ENCODE results near the gene SNTG2. TPM values are rescaled to one million over a fixed set of nuclear protein-coding genes. Genes with fewer than 3 reads are reported as not detected.

SNTG2 gene
- polyA plus RNA-seq, 3 donors = not detected

- WGBS (ENCODE audit: insufficient coverage) = 88% methylated on average over 17 of the region's 20 CpGs
These were observed 257.4 kb downstream of the SNTG2 start for GRCh38 chr2:1207962-1208510.

GRCh38 chr2:1208522-1208921 is 257.9 kb downstream of the SNTG2 start:
- no peaks in the 10 kb centered on the region for H3K36me3 Mint-ChIP-seq
- Histone ChIP-seq H3K27me3 (ENCODE audit: control insufficient read depth in 2 of 2, insufficient read depth in 2 of 2, low read length in 2 of 2) (no peaks in the 10 kb centered on the region), H3K36me3 (replicated peaks in 1 of 2; ENCODE audit: control insufficient read depth in 1 of 2, insufficient read depth in 2 of 2, low read length in 2 of 2) (no peaks in the 10 kb centered on the region), H3K4me1 (ENCODE audit: control insufficient read depth in 1 of 2, insufficient read depth in 2 of 2, low read length in 2 of 2) (no peaks in the 10 kb centered on the region), H3K79me2 (ENCODE audit: insufficient read depth, low read length) (no peaks in the 10 kb centered on the region), H2AFZ (ENCODE audit: insufficient read depth, low read depth, low read length, poor library complexity, severe bottlenecking) (no peak overlapping the region), H3K9me3 (replicated peaks in 1 of 2; ENCODE audit: control insufficient read depth in 1 of 2, insufficient read depth in 1 of 2, low read length in 2 of 2) (no peaks in the 10 kb centered on the region), H3K4me3 (replicated peaks in 1 of 3; ENCODE audit: low read depth in 2 of 3, low read length in 3 of 3) (no peak overlapping the region), H4K20me1 (ENCODE audit: insufficient read depth, low read length) (no peaks in the 10 kb centered on the region), H3K4me2 (replicated peaks; ENCODE audit: extremely low read depth, low read length, poor library complexity, severe bottlenecking) (no peak overlapping the region), H3K9ac (ENCODE audit: insufficient read depth, low read length, poor library complexity, severe bottlenecking) (no peak overlapping the region), H3K27ac (ENCODE audit: low read depth in 1 of 2, low read length in 2 of 2) (no peak overlapping the region)
- DNase-seq = no peak
- no peaks in the 10 kb centered on the region for H3K4me1 Mint-ChIP-seq
- WGBS (ENCODE audit: insufficient coverage) = 93% methylated on average over 15 of the region's 18 CpGs
- no peak for TF ChIP-seq CTCF (IDR thresholded peaks at IDR 0.05)
- H3K27me3 Mint-ChIP-seq (ENCODE audit: low read depth in 3 of 3) = no peaks in the 10 kb centered on the region
- no peak overlapping the region for H3K27ac Mint-ChIP-seq
- peaks cover 0 to 2% (median 0%) of the 10 kb centered on the region in 7 donors for H3K9me3 Mint-ChIP-seq
- intact Hi-C loops (cut with micrococcal nuclease) = no loop called here
- H3K4me3 Mint-ChIP-seq = no peak overlapping the region

More at GRCh38 chr2:1207962-1208510, 257.4 kb downstream of the SNTG2 start:
- H3K27me3 ChIP-seq (ENCODE audit: control insufficient read depth in 2 of 2, insufficient read depth in 2 of 2, low read length in 2 of 2) = no peaks in the 10 kb centered on the region
- H3K9me3 ChIP-seq (replicated peaks in 1 of 2; ENCODE audit: control insufficient read depth in 1 of 2, insufficient read depth in 1 of 2, low read length in 2 of 2) = no peaks in the 10 kb centered on the region
- H3K4me2 ChIP-seq (replicated peaks; ENCODE audit: extremely low read depth, low read length, poor library complexity, severe bottlenecking) = no peak overlapping the region
- Mint-ChIP-seq H3K4me3 (no peak overlapping the region), H3K36me3 (no peaks in the 10 kb centered on the region), H3K9me3 (peaks cover 0 to 2% (median 0%) of the 10 kb centered on the region in 7 donors), H3K27ac (no peak overlapping the region), H3K4me1 (no peaks in the 10 kb centered on the region), H3K27me3 (ENCODE audit: low read depth in 3 of 3) (no peaks in the 10 kb centered on the region)
- no peak for TF ChIP-seq CTCF (IDR thresholded peaks at IDR 0.05)
- no peaks in the 10 kb centered on the region for H3K79me2 ChIP-seq (ENCODE audit: insufficient read depth, low read length)
- intact Hi-C loops (cut with micrococcal nuclease) = no loop called here
- no peak overlapping the region for H3K27ac ChIP-seq (ENCODE audit: low read depth in 1 of 2, low read length in 2 of 2)
- H2AFZ ChIP-seq (ENCODE audit: insufficient read depth, low read depth, low read length, poor library complexity, severe bottlenecking) = no peak overlapping the region
- H4K20me1 ChIP-seq (ENCODE audit: insufficient read depth, low read length) = no peaks in the 10 kb centered on the region
- no peaks in the 10 kb centered on the region for H3K36me3 ChIP-seq (replicated peaks in 1 of 2; ENCODE audit: control insufficient read depth in 1 of 2, insufficient read depth in 2 of 2, low read length in 2 of 2)
- no peak overlapping the region for H3K4me3 ChIP-seq (replicated peaks in 1 of 3; ENCODE audit: low read depth in 2 of 3, low read length in 3 of 3)
- no peaks in the 10 kb centered on the region for H3K4me1 ChIP-seq (ENCODE audit: control insufficient read depth in 1 of 2, insufficient read depth in 2 of 2, low read length in 2 of 2)
- H3K9ac ChIP-seq (ENCODE audit: insufficient read depth, low read length, poor library complexity, severe bottlenecking) = no peak overlapping the region
- DNase-seq = no peak

Measured in CD14-positive monocyte (primary cell).